Measurements from ENCODE around the gene HAGHL. TPM values are rescaled to one million over a fixed set of nuclear protein-coding genes. Genes with fewer than 3 reads are reported as not detected.
"Not testable (repeated sequence)": the region's sequence is repeated elsewhere in the genome, so short reads cannot be mapped to it uniquely, and the experiment has no call there.

The HAGHL gene
- total RNA-seq, 3 donors from 2014 or later: 8.8 to 13.0 (median 12.4) TPM

DNA sequence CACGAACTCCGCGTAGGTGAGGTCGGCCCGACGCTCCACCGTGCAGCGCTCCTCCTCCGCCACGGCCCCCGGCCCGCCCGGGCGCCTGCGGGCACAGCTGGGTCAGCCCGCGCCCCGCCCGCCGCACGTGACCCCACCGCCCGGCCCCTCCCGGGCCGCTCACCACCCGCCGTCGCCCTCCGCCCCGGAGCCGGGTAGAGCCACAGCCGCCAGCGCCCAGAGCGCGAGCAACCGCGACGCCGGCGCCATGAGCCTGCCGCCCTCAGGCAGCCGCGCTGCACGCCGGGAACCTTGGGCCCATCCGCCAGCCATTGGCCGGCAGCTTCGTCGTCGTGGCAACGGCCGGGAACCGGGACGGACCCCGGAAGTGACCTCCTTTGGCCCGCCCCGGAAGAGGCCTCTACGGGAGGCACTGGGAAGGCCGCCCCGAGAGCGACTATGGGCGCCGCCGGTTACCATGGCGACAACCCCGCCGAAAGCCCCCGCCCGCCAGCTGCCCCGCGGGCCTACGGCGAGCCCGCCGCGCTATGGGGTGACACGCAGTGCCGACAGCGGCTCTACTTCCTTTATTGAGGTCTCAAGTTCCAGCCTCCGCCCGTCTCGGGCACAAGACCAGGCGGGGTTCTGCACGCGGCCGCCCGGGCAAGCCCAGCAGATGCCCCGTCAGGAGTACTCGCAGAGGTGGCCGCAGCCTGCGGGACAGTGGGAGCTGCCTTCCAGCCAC is 42.7 kb upstream of the HAGHL start, which contains the start of gene JMJD8:
Gene JMJD8 (minus strand): TSS at position 264 of the 724 bp plus-strand sequence. CDS start 15 bp downstream, at position 249.
- H3K4me1 Mint-ChIP-seq (ENCODE audit: low read depth): peaks cover 26% of the 10 kb centered on the region
- peak; percentile 72 to 73 for ATAC-seq

DNA sequence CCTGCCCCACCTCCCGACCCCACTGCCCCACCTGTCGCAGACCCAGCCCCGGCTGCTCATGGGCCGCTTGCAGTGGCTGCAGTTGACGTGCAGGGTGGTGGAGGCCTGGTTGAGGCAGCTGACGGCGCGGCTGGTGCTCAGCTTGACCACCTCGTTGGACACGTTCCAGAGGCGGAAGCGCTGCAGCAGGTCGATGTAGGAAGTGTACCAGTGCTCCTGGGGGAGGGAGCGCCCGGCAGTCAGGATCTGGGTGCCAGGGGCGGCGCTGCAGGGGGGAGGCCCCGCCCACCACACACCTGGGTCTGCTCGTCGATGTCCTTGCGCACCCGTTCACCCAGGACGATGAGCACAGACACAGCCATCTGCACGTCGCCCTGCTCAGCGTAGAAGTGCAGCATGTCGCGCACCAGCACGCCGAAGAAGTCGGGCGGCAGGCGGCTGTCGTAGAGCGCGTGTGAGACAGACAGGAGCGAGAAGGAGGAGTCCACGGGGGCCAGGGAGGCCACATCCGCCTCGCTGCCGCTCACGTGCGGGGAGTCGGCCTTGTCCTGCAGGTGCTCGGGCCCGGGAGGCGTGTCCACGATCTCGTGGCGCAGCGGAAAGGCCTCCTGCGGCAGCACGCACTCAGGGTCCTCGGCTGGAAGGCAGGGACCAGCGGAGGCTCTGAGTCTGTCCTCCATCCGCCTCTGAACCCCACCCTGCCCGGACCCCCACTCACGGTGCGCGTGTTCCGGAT is 41.8 kb upstream of the HAGHL start:
- Mint-ChIP-seq H3K27me3 (ENCODE audit: low read depth) (no peaks in the 10 kb centered on the region), H3K9me3 (no peaks in the 10 kb centered on the region), H3K36me3 (ENCODE audit: insufficient read depth) (peaks cover 11% of the 10 kb centered on the region), H3K4me1 (ENCODE audit: low read depth) (peaks cover 28% of the 10 kb centered on the region), H3K4me3 (no peak overlapping the region)
- ATAC-seq (no peak), DNase-seq (no peak)

More for the DNA sequence above, 42.7 kb upstream of the HAGHL start, which contains the start of gene JMJD8:
- Mint-ChIP-seq H3K9me3 (no peaks in the 10 kb centered on the region), H3K4me3 (peak within 1 kb of the TSS; percentile 80), H3K36me3 (ENCODE audit: insufficient read depth) (peaks cover 11% of the 10 kb centered on the region), H3K27me3 (ENCODE audit: low read depth) (no peaks in the 10 kb centered on the region)
- DNase-seq: peak; percentile 95

DNA sequence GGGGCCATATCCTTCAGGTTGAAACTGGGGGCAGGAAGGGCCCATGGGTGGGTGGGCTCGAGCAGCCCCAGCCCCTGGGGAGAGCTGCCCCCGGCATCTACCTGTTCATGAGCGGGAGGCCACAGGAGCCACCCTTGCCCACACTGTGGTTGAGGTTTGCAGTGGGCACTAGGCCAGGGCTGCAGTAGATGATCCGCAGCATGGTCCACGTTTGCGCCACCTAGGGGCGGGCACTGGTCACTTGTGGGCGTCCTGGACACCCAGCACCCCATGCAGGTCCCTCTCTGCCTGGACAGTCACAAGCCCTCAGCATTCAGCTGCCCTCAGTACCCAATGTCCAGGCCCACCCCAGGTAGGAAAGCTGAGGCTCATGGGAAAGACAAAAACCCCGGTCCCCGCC is 40.9 kb upstream of the HAGHL start:
- DNase-seq: no peak
- Mint-ChIP-seq H3K4me3 (no peak overlapping the region), H3K4me1 (ENCODE audit: low read depth) (peaks cover 29% of the 10 kb centered on the region)

DNA sequence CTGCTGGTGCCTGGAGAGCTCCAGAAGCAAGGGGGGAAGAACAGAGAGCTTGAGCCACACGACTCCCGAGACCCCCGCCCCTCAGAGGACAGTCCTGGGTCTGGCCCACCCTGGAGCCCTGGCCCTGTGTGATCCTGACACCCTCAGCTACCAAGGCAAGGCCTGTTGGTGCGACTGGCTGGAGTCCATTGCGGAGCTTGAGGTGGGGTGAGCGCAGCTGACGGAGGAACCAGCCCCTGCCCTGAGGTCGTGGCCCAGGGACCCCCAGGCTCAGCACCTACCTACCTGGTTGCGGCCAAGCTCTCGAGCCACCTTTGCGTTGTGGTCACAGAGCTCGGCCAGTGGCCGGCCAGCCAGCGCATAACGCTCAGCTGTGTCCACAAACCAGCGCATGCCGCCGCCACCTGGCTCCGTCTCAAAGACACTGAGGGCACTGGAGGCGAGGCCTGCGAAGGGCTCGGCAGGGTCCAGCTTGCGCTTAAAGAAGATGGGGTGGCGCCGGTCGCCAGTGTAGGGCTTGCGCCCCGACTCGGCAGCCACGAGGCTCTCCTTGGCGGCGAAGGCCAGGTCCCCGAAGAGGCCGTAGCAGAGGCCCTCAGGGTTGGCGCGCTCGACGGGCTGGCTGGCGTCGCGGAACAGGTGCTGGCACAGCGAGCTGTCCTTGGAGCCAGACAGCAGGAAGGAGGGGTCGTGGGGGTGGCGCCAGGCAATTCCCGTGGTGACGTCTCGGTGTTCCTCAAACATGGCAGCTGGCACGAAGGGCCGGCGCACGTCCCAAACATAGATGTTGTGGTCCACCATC is 40.2 kb upstream of the HAGHL start:
- H3K27me3 Mint-ChIP-seq (ENCODE audit: low read depth): no peaks in the 10 kb centered on the region
- DNase-seq (no peak), ATAC-seq (no peak)
- H3K9me3 Mint-ChIP-seq: no peaks in the 10 kb centered on the region
- H3K4me1 Mint-ChIP-seq (ENCODE audit: low read depth): peaks cover 25% of the 10 kb centered on the region
- H3K4me3 Mint-ChIP-seq: no peak overlapping the region
- H3K36me3 Mint-ChIP-seq (ENCODE audit: insufficient read depth): peaks cover 7% of the 10 kb centered on the region

More for the DNA sequence above, 40.9 kb upstream of the HAGHL start:
- peaks cover 9% of the 10 kb centered on the region for H3K36me3 Mint-ChIP-seq (ENCODE audit: insufficient read depth)
- ATAC-seq: no peak
- no peaks in the 10 kb centered on the region for H3K27me3 Mint-ChIP-seq (ENCODE audit: low read depth)
- H3K9me3 Mint-ChIP-seq: no peaks in the 10 kb centered on the region

DNA sequence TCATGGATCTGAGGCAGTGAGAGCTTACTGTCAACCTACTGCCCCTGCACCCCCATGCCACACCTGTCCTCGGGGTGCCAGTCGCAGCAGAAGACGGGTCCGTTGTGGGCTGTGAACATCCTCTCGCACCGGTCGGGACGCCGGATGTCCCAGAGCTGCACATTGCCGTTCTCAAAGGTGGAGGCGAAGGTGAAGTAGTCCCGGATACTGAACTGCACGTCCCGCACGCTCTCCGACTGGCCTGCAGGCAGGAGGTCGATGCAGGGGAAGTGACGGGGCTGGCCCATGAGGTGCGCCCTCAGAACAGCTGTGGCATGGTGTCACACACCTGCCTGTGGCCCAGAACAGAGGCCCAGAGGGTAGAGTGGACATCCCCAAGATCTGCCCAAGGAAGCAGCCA is 39.4 kb upstream of the HAGHL start:
- Mint-ChIP-seq H3K9me3 (no peaks in the 10 kb centered on the region), H3K4me3 (no peak overlapping the region)

DNA sequence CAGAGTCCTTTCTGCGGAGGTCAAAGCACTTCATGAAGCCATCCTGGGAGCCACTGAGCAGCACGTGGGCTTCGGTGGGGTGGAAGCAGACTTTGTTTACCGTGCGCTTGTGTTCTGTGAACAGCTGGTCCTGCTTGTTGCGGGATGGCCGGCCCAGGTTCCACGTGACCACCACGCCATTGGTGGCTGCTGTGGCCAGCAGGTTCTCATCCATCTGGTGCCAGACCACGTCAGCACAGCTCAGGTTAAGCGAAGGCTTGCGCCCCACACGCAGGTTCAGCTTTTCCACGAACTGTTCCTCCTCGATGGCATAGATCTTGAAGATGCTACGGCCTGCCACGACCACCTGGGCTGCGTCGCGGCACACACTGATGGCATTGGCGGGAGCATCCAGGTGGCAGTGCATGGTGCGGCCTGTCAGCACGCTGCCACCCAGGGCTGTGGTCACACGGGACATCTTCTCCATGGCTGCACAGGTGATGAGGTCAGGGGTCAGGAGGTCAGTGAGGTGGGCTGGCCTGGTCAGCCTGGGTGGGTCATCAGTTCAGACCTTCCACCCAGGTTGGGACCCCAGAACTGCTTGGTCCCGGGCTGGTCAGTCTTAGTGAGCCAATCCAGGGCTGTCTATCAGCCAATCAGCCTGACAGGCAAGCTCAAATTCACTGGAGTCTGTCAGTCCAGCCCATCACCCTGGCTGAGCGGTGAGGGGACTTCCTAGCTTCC is 37.6 kb upstream of the HAGHL start:
- ATAC-seq (no peak), DNase-seq (no peak)
- Mint-ChIP-seq H3K9me3 (no peaks in the 10 kb centered on the region), H3K27me3 (ENCODE audit: low read depth) (no peaks in the 10 kb centered on the region), H3K36me3 (ENCODE audit: insufficient read depth) (no peaks in the 10 kb centered on the region), H3K4me3 (peak overlapping the region; percentile 92), H3K4me1 (ENCODE audit: low read depth) (peaks cover 22% of the 10 kb centered on the region)

More for the DNA sequence above, 39.4 kb upstream of the HAGHL start:
- H3K27me3 Mint-ChIP-seq (ENCODE audit: low read depth): no peaks in the 10 kb centered on the region
- peaks cover 2% of the 10 kb centered on the region for H3K36me3 Mint-ChIP-seq (ENCODE audit: insufficient read depth)
- DNase-seq (no peak), ATAC-seq (no peak)
- peaks cover 22% of the 10 kb centered on the region for H3K4me1 Mint-ChIP-seq (ENCODE audit: low read depth)

DNA sequence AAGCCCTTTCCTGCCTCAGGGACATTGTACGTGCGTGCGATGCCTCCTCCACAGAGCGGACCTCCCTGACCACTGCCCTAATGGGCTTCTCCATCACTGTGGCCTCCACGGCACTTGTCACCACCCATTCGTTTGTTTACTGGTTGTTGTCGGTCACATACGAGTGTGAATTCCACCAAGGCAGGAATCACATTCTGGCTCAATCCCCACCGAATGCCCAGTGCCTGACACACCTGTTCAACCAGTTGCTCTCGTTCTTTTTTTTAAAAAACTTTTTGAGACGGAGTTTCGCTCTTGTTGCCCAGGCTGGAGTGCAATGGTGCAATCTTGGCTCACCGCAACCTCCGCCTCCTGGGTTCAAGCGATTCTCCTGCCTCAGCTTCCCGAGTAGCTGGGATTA is 35.7 kb upstream of the HAGHL start:
- H3K9me3 Mint-ChIP-seq; H3K36me3 Mint-ChIP-seq (ENCODE audit: insufficient read depth); ATAC-seq; H3K27me3 Mint-ChIP-seq (ENCODE audit: low read depth); DNase-seq: not testable (repeated sequence)
- H3K4me1 Mint-ChIP-seq (ENCODE audit: low read depth): peaks cover 28% of the 10 kb centered on the region
- peak overlapping the region; percentile 62 for H3K4me3 Mint-ChIP-seq

DNA sequence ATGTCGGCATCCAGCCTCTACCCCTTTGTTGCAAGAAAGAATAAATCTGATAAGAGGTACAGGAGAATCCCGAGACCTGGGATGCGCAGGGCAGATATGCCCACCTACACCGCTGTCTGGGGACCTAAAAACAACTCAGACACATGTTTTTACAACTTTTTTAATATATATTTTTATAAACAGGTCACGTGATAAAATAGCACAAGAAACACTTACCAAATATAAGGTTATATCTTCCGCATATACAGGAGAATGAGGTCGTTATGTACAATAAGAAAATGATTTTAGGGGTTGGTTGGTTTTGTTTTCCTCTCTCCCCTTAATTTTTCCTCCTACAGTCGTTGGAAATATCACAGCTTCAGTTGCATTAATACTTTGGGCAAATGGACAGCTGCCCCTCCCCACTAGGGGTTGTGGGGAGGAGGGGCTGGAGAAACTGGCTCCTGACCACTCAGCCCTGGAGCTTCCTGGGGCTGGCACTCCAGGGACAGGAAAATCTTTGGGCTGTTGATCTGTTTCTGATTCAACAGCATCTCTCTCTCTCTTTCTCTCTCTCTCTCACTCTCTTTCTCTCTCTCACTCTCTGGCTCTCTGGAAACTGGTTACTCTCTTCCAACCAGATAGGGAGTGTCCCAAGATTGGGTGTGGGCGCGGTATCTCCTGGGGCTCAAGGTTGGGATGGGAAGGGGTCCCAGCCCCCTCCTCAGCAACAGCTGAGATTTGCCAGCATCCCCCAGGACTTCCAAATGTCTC is 34.4 kb upstream of the HAGHL start:
- no peak for DNase-seq
- ATAC-seq: no peak
- Mint-ChIP-seq H3K4me1 (ENCODE audit: low read depth) (peaks cover 32% of the 10 kb centered on the region), H3K36me3 (ENCODE audit: insufficient read depth) (no peaks in the 10 kb centered on the region), H3K9me3 (no peaks in the 10 kb centered on the region), H3K4me3 (peak overlapping the region; percentile 45), H3K27me3 (ENCODE audit: low read depth) (peaks cover 2% of the 10 kb centered on the region)

DNA sequence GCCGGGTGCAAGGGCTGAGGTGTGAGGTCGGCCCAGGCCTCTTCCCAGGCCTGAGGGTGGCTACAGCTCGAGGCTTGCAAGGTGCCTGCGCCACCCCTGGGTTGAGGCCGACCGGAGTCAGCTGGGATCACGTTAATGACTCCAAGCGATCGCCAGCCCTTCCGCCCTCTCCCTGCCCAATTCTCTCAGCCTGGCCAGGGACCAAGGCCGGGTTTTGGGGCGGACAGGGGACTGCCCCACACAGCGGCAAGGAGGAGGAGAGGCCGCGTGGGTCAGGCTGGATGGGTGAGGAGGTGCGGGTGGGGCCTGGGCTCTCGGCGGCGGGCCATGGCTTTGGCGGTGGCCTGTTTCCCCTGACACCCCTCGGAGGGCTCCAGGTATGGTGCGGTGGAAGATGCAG is 33.5 kb upstream of the HAGHL start:
- no peaks in the 10 kb centered on the region for H3K36me3 Mint-ChIP-seq (ENCODE audit: insufficient read depth)
- ATAC-seq (no peak), DNase-seq (no peak)
- no peaks in the 10 kb centered on the region for H3K9me3 Mint-ChIP-seq
- no peak overlapping the region for H3K4me3 Mint-ChIP-seq
- peaks cover 2% of the 10 kb centered on the region for H3K27me3 Mint-ChIP-seq (ENCODE audit: low read depth)
- peaks cover 32% of the 10 kb centered on the region for H3K4me1 Mint-ChIP-seq (ENCODE audit: low read depth)

DNA sequence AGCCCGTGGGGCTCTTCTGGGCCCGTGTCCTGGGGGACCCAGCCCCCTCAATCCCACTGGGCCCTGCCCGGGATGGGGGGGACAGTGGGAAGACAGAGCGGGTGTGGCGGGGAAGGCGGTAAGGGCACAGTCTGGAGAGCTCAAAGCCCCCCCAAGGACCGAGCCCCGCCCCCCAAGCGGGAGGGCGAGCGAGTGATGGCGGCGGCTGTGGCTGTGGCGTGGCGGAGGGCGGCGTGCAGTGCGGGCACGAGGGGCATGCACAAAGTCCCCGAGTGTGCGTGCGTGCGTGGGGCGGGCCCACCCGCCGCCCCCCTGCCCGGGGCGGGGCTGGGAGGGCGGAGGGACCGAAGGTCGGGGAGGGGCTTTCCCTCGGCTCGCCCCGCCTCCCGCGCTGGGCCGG is 33.1 kb upstream of the HAGHL start:
- no peak overlapping the region for H3K4me3 Mint-ChIP-seq
- H3K36me3 Mint-ChIP-seq (ENCODE audit: insufficient read depth): no peaks in the 10 kb centered on the region
- DNase-seq (peak; percentile 37), ATAC-seq (no peak)
- H3K9me3 Mint-ChIP-seq: no peaks in the 10 kb centered on the region
- H3K27me3 Mint-ChIP-seq (ENCODE audit: low read depth): peaks cover 2% of the 10 kb centered on the region
- H3K4me1 Mint-ChIP-seq (ENCODE audit: low read depth): peaks cover 31% of the 10 kb centered on the region

DNA sequence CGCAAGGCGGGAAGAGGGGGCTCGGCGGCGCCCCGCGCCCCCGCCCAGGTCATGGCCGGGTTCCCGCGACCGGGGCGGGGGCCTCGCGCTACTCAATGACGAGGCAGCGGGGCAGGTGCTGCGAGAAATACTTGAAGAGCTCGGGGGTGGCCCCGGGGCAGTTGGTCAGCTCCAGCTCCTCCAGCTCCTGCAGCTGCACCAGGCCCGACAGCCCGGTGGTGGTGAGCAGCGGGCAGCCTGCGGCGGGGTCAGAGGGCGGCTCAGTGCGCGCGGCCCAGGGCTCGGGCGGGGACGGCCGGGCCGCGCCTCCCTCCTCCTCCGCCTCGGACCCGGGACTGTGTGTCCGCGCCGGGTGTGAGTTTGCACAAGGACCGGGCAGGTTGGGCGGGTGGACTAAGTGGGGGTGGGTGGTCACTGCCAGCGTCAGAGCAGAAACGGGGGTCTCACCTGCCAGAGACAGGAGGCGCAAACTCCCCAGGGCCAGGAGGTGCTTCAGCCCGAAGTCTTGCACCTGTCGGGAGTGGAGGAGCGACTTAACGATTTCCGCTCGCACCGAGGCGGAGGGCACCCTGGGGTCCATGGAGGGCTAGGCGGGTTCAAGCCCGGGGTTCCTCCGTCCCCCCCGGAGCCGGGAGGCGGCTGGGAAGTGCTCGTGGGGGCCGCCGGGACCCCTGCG is 32.6 kb upstream of the HAGHL start:
- Mint-ChIP-seq H3K36me3 (ENCODE audit: insufficient read depth) (no peaks in the 10 kb centered on the region), H3K4me3 (peak overlapping the region; percentile 55), H3K4me1 (ENCODE audit: low read depth) (peaks cover 29% of the 10 kb centered on the region), H3K9me3 (no peaks in the 10 kb centered on the region), H3K27me3 (ENCODE audit: low read depth) (peaks cover 2% of the 10 kb centered on the region)
- ATAC-seq: no peak
- no peak for DNase-seq

DNA sequence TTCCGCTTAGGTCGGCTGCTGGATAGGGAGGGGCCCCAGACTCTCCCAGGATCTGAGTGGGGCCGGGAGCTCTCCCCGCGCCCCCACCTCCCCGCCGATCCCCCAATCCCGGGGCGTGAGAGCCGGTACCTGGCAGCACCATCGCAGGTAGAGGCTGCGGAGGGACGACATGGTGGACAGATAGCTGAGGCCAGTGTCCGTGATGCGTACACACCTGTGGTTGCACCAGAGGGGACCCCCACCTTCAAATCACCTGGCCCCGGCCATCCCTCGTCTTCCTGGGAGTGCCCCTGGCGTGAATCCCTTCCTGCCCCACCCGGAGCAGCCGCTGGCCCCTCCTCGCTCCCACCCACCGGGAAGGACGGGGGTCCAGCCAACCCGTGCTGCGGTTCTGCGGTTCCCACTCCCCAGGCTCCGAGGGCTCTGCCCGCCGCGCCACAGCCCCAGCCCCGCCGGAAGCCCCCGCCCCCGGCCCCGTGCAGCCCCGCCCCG is 32.0 kb upstream of the HAGHL start:
- Mint-ChIP-seq H3K9me3 (no peaks in the 10 kb centered on the region), H3K36me3 (ENCODE audit: insufficient read depth) (no peaks in the 10 kb centered on the region), H3K4me3 (peak overlapping the region; percentile 46), H3K4me1 (ENCODE audit: low read depth) (peaks cover 28% of the 10 kb centered on the region), H3K27me3 (ENCODE audit: low read depth) (peaks cover 2% of the 10 kb centered on the region)
- DNase-seq: no peak
- no peak for ATAC-seq
